ENCODE measurements around the gene IL1RAPL1. TPM values are rescaled to one million over a fixed set of nuclear protein-coding genes. Genes with fewer than 3 reads are reported as not detected.

IL1RAPL1 gene
- total and polyA plus RNA-seq, 2 donors (not counting 3 experiments of a cell fraction or from before 2014, with no cell fraction given): 0.79 to 1.3 TPM

DNA sequence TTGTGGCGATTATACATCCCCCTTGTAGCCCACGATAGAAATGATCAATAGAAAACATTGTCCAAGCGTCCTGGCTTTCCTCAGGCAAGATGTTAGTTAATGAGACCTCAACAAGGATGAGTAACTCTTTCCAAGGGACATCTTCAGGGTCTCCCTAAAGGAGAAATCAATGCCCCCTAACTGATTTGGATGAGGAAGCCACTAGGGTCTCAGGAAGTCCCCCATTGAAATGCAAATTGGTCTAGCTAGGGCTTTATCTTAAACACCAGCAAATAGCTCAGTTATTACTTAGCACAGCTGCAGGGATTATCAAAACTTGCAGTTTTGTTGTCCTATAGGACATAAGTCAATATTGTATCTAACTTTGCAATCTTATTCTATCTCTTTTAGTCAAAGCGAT lies 721.5 kb downstream of the IL1RAPL1 start:
- dilution Hi-C loops (cut with MboI; ENCODE audit: extremely low pct_ligation_motif_present, low sequenced_read_pairs) (no loop called here), intact Hi-C loops (cut with micrococcal nuclease) (no loop called here)
- H3K36me3 ChIP-seq (ENCODE audit: control insufficient read depth in 2 of 2, extremely low read depth in 1 of 2, insufficient read depth in 2 of 2, low read length in 2 of 2): no peaks in the 10 kb centered on the region
- no peak for TF ChIP-seq POLR2A (IDR thresholded peaks at IDR 0.05; ENCODE audit: low read depth, low read length)
- no peak for TF ChIP-seq JUN (IDR thresholded peaks at IDR 0.05; ENCODE audit: borderline replicate concordance, insufficient read depth, insufficient read length, low read depth)
- TF ChIP-seq GATA2 (IDR thresholded peaks at IDR 0.05; ENCODE audit: insufficient read depth, insufficient read length, low read depth, low read length): no peak
- TF ChIP-seq MYC (IDR thresholded peaks at IDR 0.05; ENCODE audit: low read depth, low read length): no peak
- TF ChIP-seq FOS (IDR thresholded peaks at IDR 0.05; ENCODE audit: borderline replicate concordance, insufficient read depth, low read length): no peak
- TF ChIP-seq, protein P1, sequence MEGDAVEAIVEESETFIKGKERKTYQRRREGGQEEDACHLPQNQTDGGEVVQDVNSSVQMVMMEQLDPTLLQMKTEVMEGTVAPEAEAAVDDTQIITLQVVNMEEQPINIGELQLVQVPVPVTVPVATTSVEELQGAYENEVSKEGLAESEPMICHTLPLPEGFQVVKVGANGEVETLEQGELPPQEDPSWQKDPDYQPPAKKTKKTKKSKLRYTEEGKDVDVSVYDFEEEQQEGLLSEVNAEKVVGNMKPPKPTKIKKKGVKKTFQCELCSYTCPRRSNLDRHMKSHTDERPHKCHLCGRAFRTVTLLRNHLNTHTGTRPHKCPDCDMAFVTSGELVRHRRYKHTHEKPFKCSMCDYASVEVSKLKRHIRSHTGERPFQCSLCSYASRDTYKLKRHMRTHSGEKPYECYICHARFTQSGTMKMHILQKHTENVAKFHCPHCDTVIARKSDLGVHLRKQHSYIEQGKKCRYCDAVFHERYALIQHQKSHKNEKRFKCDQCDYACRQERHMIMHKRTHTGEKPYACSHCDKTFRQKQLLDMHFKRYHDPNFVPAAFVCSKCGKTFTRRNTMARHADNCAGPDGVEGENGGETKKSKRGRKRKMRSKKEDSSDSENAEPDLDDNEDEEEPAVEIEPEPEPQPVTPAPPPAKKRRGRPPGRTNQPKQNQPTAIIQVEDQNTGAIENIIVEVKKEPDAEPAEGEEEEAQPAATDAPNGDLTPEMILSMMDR (IDR thresholded peaks at IDR 0.05; ENCODE audit: extremely low read depth in 1 of 2, insufficient read depth in 1 of 2, low read depth in 1 of 2, low read length in 2 of 2): no peak
- TF ChIP-seq EZH2 (IDR thresholded peaks at IDR 0.05; ENCODE audit: borderline replicate concordance, low read depth, low read length, severe bottlenecking): no peak
- no peak for TF ChIP-seq POLR2AphosphoS5 (IDR thresholded peaks at IDR 0.05; ENCODE audit: insufficient read depth, low read depth, low read length)
- no peak overlapping the region for H2AFZ ChIP-seq (ENCODE audit: low read depth, low read length)
- no peaks in the 10 kb centered on the region for H3K9me1 ChIP-seq (replicated peaks; ENCODE audit: control insufficient read depth, extremely low read depth, insufficient read depth, low read length)
- H3K27me3 ChIP-seq (ENCODE audit: control insufficient read depth in 2 of 2, insufficient read depth in 2 of 2, low read length in 2 of 2): no peaks in the 10 kb centered on the region
- H3K79me2 ChIP-seq (ENCODE audit: control insufficient read depth, insufficient read depth, low read length): no peaks in the 10 kb centered on the region
- no peak for FAIRE-seq
- H3K4me3 ChIP-seq (replicated peaks in 1 of 3; ENCODE audit: insufficient read depth in 1 of 3, low read depth in 1 of 3, low read length in 3 of 3): no peak overlapping the region
- POLR2A ChIA-PET: no interaction called here
- CTCF ChIA-PET: no interaction called here
- H3K4me2 ChIP-seq (ENCODE audit: insufficient read depth, low read length): no peak overlapping the region
- BruUV-seq (replicated peaks): no TSS peak
- DNase-seq (ENCODE audit: low read depth, low spot score): no peak
- no peak overlapping the region for H3K27ac ChIP-seq (ENCODE audit: insufficient read depth, low read depth, low read length)
- no peak overlapping the region for H3K9ac ChIP-seq (replicated peaks; ENCODE audit: extremely low read depth, insufficient read depth, low read length)
- H3K4me1 ChIP-seq (ENCODE audit: control insufficient read depth, extremely low read depth, insufficient read depth, low read length): no peaks in the 10 kb centered on the region
- H4K20me1 ChIP-seq (replicated peaks; ENCODE audit: control insufficient read depth, extremely low read depth, insufficient read depth, low read length): no peaks in the 10 kb centered on the region
- no peaks in the 10 kb centered on the region for H3K9me3 ChIP-seq (replicated peaks; ENCODE audit: control insufficient read depth, insufficient read depth, low read length)

Data from endothelial cell of umbilical vein (primary cell).